ENCODE measurements around the gene NR2F2. TPM values are rescaled to one million over a fixed set of nuclear protein-coding genes. Genes with fewer than 3 reads are reported as not detected.

Gene NR2F2
- polyA plus RNA-seq, 1 donor (not counting 4 experiments of a cell fraction or from before 2014, with no cell fraction given), result 19.5 TPM

DNA sequence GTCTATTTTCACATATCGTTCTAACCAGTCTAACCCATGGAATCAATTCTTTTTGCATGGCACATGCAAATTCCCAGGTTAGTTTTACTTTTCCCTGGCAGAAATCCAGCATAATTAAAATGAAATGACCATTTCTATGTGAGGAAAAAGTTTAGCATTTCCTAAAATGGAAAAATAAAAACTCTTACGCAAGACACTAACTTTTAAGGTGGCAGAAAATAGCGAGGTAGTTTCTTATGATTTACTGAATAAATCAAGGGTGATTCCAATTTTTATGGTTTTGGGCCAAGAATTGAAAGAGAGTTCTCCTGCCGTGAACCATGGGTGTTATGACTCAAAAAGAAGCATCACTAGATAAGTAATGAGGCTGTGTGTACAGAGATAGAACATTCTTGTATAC lies 32.7 kb upstream of the NR2F2 start:
- no peak for FAIRE-seq
- DNase-seq (ENCODE audit: low read depth, low spot score), result no peak
- no peak overlapping the region for H3K9ac ChIP-seq (ENCODE audit: control insufficient read depth, extremely low read depth, insufficient read depth, low read length)
- H2AFZ ChIP-seq (ENCODE audit: control insufficient read depth, low read length), result no peak overlapping the region
- H3K4me2 ChIP-seq (ENCODE audit: control insufficient read depth, extremely low read depth, insufficient read depth, low read depth, low read length), result no peak overlapping the region
- H3K9me1 ChIP-seq (ENCODE audit: control insufficient read depth, extremely low read depth, insufficient read depth, low read length), result no peaks in the 10 kb centered on the region
- dilution Hi-C loops (cut with MboI; ENCODE audit: extremely low pct_ligation_motif_present, low sequenced_read_pairs), result no loop called here
- H3K27ac ChIP-seq (ENCODE audit: control insufficient read depth, insufficient read depth, low read length), result no peak overlapping the region
- TF ChIP-seq EZH2 (IDR thresholded peaks at IDR 0.05; ENCODE audit: low read length), result no peak
- TF ChIP-seq, protein P1, sequence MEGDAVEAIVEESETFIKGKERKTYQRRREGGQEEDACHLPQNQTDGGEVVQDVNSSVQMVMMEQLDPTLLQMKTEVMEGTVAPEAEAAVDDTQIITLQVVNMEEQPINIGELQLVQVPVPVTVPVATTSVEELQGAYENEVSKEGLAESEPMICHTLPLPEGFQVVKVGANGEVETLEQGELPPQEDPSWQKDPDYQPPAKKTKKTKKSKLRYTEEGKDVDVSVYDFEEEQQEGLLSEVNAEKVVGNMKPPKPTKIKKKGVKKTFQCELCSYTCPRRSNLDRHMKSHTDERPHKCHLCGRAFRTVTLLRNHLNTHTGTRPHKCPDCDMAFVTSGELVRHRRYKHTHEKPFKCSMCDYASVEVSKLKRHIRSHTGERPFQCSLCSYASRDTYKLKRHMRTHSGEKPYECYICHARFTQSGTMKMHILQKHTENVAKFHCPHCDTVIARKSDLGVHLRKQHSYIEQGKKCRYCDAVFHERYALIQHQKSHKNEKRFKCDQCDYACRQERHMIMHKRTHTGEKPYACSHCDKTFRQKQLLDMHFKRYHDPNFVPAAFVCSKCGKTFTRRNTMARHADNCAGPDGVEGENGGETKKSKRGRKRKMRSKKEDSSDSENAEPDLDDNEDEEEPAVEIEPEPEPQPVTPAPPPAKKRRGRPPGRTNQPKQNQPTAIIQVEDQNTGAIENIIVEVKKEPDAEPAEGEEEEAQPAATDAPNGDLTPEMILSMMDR (optimal IDR thresholded peaks at IDR 0.05 in 1 of 3, IDR thresholded peaks at IDR 0.05 in 1 of 3, conservative IDR thresholded peaks at IDR 0.05 in 1 of 3; ENCODE audit: extremely low read depth in 1 of 3, insufficient read depth in 2 of 3, low read length in 3 of 3), result no peak
- H3K4me3 ChIP-seq (ENCODE audit: control insufficient read depth in 2 of 3, extremely low read depth in 1 of 3, insufficient read depth in 2 of 3, low read depth in 1 of 3, low read length in 3 of 3), result no peak overlapping the region
- H4K20me1 ChIP-seq (ENCODE audit: control insufficient read depth, extremely low read depth, insufficient read depth, low read length), result no peaks in the 10 kb centered on the region
- no peaks in the 10 kb centered on the region for H3K27me3 ChIP-seq (ENCODE audit: control insufficient read depth, extremely low read depth, insufficient read depth, low read length)
- no peaks in the 10 kb centered on the region for H3K4me1 ChIP-seq (ENCODE audit: control insufficient read depth, extremely low read depth, insufficient read depth, low read length)
- H3K9me3 ChIP-seq (ENCODE audit: control insufficient read depth, low read depth, low read length), result peaks cover 3% of the 10 kb centered on the region
- H3K79me2 ChIP-seq (ENCODE audit: control insufficient read depth, insufficient read depth, low read length), result no peaks in the 10 kb centered on the region
- H3K36me3 ChIP-seq (ENCODE audit: control insufficient read depth in 2 of 2, extremely low read depth in 1 of 2, insufficient read depth in 2 of 2, low read length in 2 of 2), result no peaks in the 10 kb centered on the region

DNA sequence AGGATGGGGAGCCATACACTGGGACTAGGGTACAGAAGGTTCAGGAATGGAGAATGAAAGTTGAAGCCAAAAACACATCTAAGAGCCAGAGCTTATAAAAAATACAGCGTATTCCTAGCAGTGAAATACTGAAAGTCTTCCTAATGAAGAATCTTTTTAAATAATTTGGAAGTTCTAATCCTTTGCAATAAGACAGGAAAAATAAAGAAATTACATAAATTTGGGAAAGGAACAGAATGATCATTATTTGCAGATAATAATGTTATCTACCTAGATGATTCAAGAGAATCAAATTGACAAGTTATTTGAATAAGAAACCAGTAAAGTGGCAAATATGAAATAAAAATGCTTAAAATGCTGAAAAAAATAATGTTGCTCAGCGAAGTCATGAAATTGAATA lies 32.3 kb upstream of the NR2F2 start:
- FAIRE-seq (no peak), DNase-seq (ENCODE audit: low read depth, low spot score) (no peak)
- Histone ChIP-seq H2AFZ (ENCODE audit: control insufficient read depth, low read length) (no peak overlapping the region), H3K9me1 (ENCODE audit: control insufficient read depth, extremely low read depth, insufficient read depth, low read length) (no peaks in the 10 kb centered on the region), H3K27ac (ENCODE audit: control insufficient read depth, insufficient read depth, low read length) (no peak overlapping the region), H4K20me1 (ENCODE audit: control insufficient read depth, extremely low read depth, insufficient read depth, low read length) (no peaks in the 10 kb centered on the region), H3K4me2 (ENCODE audit: control insufficient read depth, extremely low read depth, insufficient read depth, low read depth, low read length) (no peak overlapping the region), H3K79me2 (ENCODE audit: control insufficient read depth, insufficient read depth, low read length) (no peaks in the 10 kb centered on the region), H3K4me1 (ENCODE audit: control insufficient read depth, extremely low read depth, insufficient read depth, low read length) (no peaks in the 10 kb centered on the region), H3K36me3 (ENCODE audit: control insufficient read depth in 2 of 2, extremely low read depth in 1 of 2, insufficient read depth in 2 of 2, low read length in 2 of 2) (no peaks in the 10 kb centered on the region), H3K4me3 (ENCODE audit: control insufficient read depth in 2 of 3, extremely low read depth in 1 of 3, insufficient read depth in 2 of 3, low read depth in 1 of 3, low read length in 3 of 3) (no peak overlapping the region), H3K9ac (ENCODE audit: control insufficient read depth, extremely low read depth, insufficient read depth, low read length) (no peak overlapping the region), H3K9me3 (ENCODE audit: control insufficient read depth, low read depth, low read length) (peaks cover 3% of the 10 kb centered on the region), H3K27me3 (ENCODE audit: control insufficient read depth, extremely low read depth, insufficient read depth, low read length) (no peaks in the 10 kb centered on the region)
- TF ChIP-seq EZH2 (IDR thresholded peaks at IDR 0.05; ENCODE audit: low read length), result no peak
- TF ChIP-seq, protein P1 (optimal IDR thresholded peaks at IDR 0.05 in 1 of 3, IDR thresholded peaks at IDR 0.05 in 1 of 3, conservative IDR thresholded peaks at IDR 0.05 in 1 of 3; ENCODE audit: extremely low read depth in 1 of 3, insufficient read depth in 2 of 3, low read length in 3 of 3), result no peak
- dilution Hi-C loops (cut with MboI; ENCODE audit: extremely low pct_ligation_motif_present, low sequenced_read_pairs), result no loop called here

All from keratinocyte (primary cell).